HCT116 (cell line): Measurements from ENCODE around the gene HIVEP1. TPM values are rescaled to one million over a fixed set of nuclear protein-coding genes. Genes with fewer than 3 reads are reported as not detected.

Source experiments
- ATAC-seq: fragments of 200-7000 bp; cut with Tn5 transposase; 2 replicates; pipeline ENCODE4 v1.9.1; 2020; ENCODE audit warnings: mild to moderate bottlenecking, moderate library complexity
- BruUV-seq: library from RNA; stranded (reverse); fragments of 400-500 nt; replicated peaks from 2 replicates; lab custom pipeline; 2021; lab: Mats Ljungman, UMichigan
- CTCF ChIA-PET: fragments of 300-600 bp; sonication (Branson Sonifier 250); formaldehyde crosslinking; loops from one replicate; lab custom pipeline; 2021; ENCODE audit warnings: antibody characterized with exemption; lab: Charles Lee
- POLR2A ChIA-PET: fragments of 300-600, 350-600 bp; sonication (Branson Sonifier 250); formaldehyde crosslinking; loops from one replicate; lab custom pipeline; 2021; ENCODE audit warnings: antibody characterized with exemption; lab: Charles Lee
- RAD21 ChIA-PET, 2 experiments: fragments of 300-600 bp; sonication (Branson Sonifier 250); formaldehyde crosslinking; loops; one replicate each; lab custom pipeline; 2023; ENCODE audit warnings: low total read pairs in 2 of 2; ENCODE audit not compliant: uncharacterized antibody in 2 of 2, unreplicated experiment in 2 of 2, low non-redundant PET in 1 of 2; lab: Charles Lee
- DNase-seq: peaks from one replicate; pipeline ENCODE4 v3.0.0-alpha.2; 2010; ENCODE audit warnings: low read depth, low spot score
- H2AFZ ChIP-seq: fragments of 200-600 bp; shearing (Covaris generic), sonication (generic); 2 replicates; pipeline ENCODE4 v1.6.1; 2017; ENCODE audit warnings: low read depth, mixed run types, mixed read lengths, antibody characterized with exemption, low read length; ENCODE audit not compliant: poor library complexity, severe bottlenecking
- H3K27ac ChIP-seq: 2 replicates; pipeline ENCODE4 v1.5.1; 2012; ENCODE audit warnings: low read depth, low read length
- H3K27me3 ChIP-seq: fragments of 200-600 bp; sonication (generic); 2 replicates; pipeline ENCODE4 v1.6.1; 2016; ENCODE audit warnings: mixed run types, low read length, mixed read lengths; ENCODE audit not compliant: insufficient read depth
- H3K36me3 ChIP-seq, 2 experiments: fragments of 200-500 bp in 1 of 2; fragments of 200-600 bp in 1 of 2; sonication (Bioruptor generic) in 1 of 2; sonication (generic) in 1 of 2; 2 replicates each; pipeline versions ENCODE4 v1.5.1 to v1.6.1; 2014 to 2016; ENCODE audit warnings: low read length in 2 of 2, inconsistent platforms in 1 of 2, mixed read lengths in 1 of 2, mixed run types in 1 of 2; ENCODE audit not compliant: insufficient read depth in 2 of 2, control insufficient read depth in 1 of 2
- H3K4me1 ChIP-seq, 2 experiments: fragments of 200-600 bp in 1 of 2; sonication (generic) in 1 of 2; 2 replicates each; pipeline versions ENCODE4 v1.5.1 to v1.6.1; 2012 to 2017; ENCODE audit warnings: low read length in 2 of 2, inconsistent platforms in 1 of 2, mild to moderate bottlenecking in 1 of 2, mixed read lengths in 1 of 2, mixed run types in 1 of 2, moderate library complexity in 1 of 2; ENCODE audit not compliant: insufficient read depth in 2 of 2, control insufficient read depth in 1 of 2
- H3K4me2 ChIP-seq: fragments of 200-600 bp; sonication (generic); 2 replicates; pipeline ENCODE4 v1.6.1; 2017; ENCODE audit warnings: mixed run types, low read length, mixed read lengths
- H3K4me3 ChIP-seq, 2 experiments: fragments of 200-600 bp in 1 of 2; sonication (generic) in 1 of 2; replicated peaks in 1 of 2; 2 replicates each; pipeline ENCODE4 v1.5.1; 2011 to 2016; ENCODE audit warnings: low read length in 2 of 2, control low read depth in 1 of 2, low read depth in 1 of 2, mild to moderate bottlenecking in 1 of 2, mixed read lengths in 1 of 2, mixed run types in 1 of 2
- H3K79me2 ChIP-seq: fragments of 200-600 bp; sonication (generic); 2 replicates; pipeline ENCODE4 v1.6.1; 2017; ENCODE audit warnings: mild to moderate bottlenecking, mixed run types, low read length, moderate library complexity, mixed read lengths; ENCODE audit not compliant: insufficient read depth
- H3K9ac ChIP-seq: fragments of 200-600 bp; sonication (generic); 2 replicates; pipeline ENCODE4 v1.6.1; 2016; ENCODE audit warnings: low read length, mixed read lengths
- H3K9me2 ChIP-seq: fragments of 200-600 bp; sonication (generic), shearing (Covaris generic); 2 replicates; pipeline ENCODE4 v1.6.1; 2017; ENCODE audit warnings: mixed run types, mild to moderate bottlenecking, moderate library complexity; ENCODE audit not compliant: insufficient read depth
- H3K9me3 ChIP-seq, 2 experiments: fragments of 200-500 bp in 1 of 2; fragments of 200-600 bp in 1 of 2; sonication (Bioruptor generic) in 1 of 2; sonication (generic) in 1 of 2; 2 replicates each; pipeline ENCODE4 v1.6.1; 2014 to 2017; ENCODE audit warnings: low read length in 2 of 2, mixed read lengths in 2 of 2, inconsistent platforms in 1 of 2, low read depth in 1 of 2, mild to moderate bottlenecking in 1 of 2, mixed run types in 1 of 2, moderate library complexity in 1 of 2; ENCODE audit not compliant: control insufficient read depth in 1 of 2, insufficient read depth in 1 of 2
- H4K20me1 ChIP-seq: fragments of 200-600 bp; sonication (generic), shearing (Covaris generic); 2 replicates; pipeline ENCODE4 v1.6.1; 2017; ENCODE audit warnings: mixed run types, mild to moderate bottlenecking, moderate library complexity; ENCODE audit not compliant: insufficient read depth
- ATF3 ChIP-seq: IDR thresholded peaks from 2 replicates; pipeline ENCODE4 v1.6.1; 2012
- CBX3 ChIP-seq: IDR thresholded peaks from 2 replicates; pipeline ENCODE4 v1.6.1; 2012; ENCODE audit warnings: low read depth
- CEBPB ChIP-seq: IDR thresholded peaks from 2 replicates; pipeline ENCODE4 v1.6.1; 2012; ENCODE audit warnings: low read depth
- CTCF ChIP-seq, 3 experiments: fragments of 200-600 bp in 1 of 3; sonication (generic) in 1 of 3; IDR thresholded peaks in 2 of 3; conservative IDR thresholded peaks in 1 of 3; 2 replicates each; pipeline ENCODE4 v1.5.1; 2012 to 2017; ENCODE audit warnings: low read depth in 2 of 3, low read length in 2 of 3, antibody characterized with exemption in 1 of 3, borderline replicate concordance in 1 of 3, control low read depth in 1 of 3, mild to moderate bottlenecking in 1 of 3, mixed read lengths in 1 of 3, mixed run types in 1 of 3, moderate library complexity in 1 of 3; ENCODE audit not compliant: insufficient read depth in 1 of 3
- EGR1 ChIP-seq: IDR thresholded peaks from 2 replicates; pipeline ENCODE4 v1.6.1; 2012; ENCODE audit warnings: low read depth
- ELF1 ChIP-seq: IDR thresholded peaks from 2 replicates; pipeline ENCODE4 v1.6.1; 2012; ENCODE audit warnings: low read depth, borderline replicate concordance
- EZH2phosphoT487 ChIP-seq: fragments of 200-600 bp; IDR thresholded peaks from 2 replicates; pipeline ENCODE4 v1.6.1; 2018; ENCODE audit warnings: antibody characterized with exemption, borderline replicate concordance
- JUND ChIP-seq: IDR thresholded peaks from 2 replicates; pipeline ENCODE4 v1.6.1; 2012
- POLR2A ChIP-seq: IDR thresholded peaks from 2 replicates; pipeline ENCODE4 v1.7.0; 2011; ENCODE audit warnings: borderline replicate concordance; ENCODE audit not compliant: insufficient read depth, insufficient read length; ENCODE audit errors: extremely low read depth
- POLR2AphosphoS5 ChIP-seq: IDR thresholded peaks from 2 replicates; pipeline ENCODE4 v1.6.1; 2011; ENCODE audit warnings: mild to moderate bottlenecking, low read depth, low read length, moderate library complexity
- REST ChIP-seq: IDR thresholded peaks from 2 replicates; pipeline ENCODE4 v1.6.1; 2012; ENCODE audit warnings: low read depth
- SIN3A ChIP-seq: IDR thresholded peaks from 2 replicates; pipeline ENCODE4 v1.6.1; 2012; ENCODE audit warnings: low read depth
- SP1 ChIP-seq: IDR thresholded peaks from 2 replicates; pipeline ENCODE4 v1.6.1; 2012; ENCODE audit warnings: low read depth
- SRF ChIP-seq: IDR thresholded peaks from 2 replicates; pipeline ENCODE4 v1.6.1; 2012; ENCODE audit warnings: low read depth
- TCF7L2 ChIP-seq: IDR thresholded peaks from 2 replicates; pipeline ENCODE4 v1.7.0; 2011; ENCODE audit warnings: borderline replicate concordance, inconsistent platforms; ENCODE audit not compliant: insufficient read depth, insufficient read length; ENCODE audit errors: extremely low read depth
- YY1 ChIP-seq: IDR thresholded peaks from 2 replicates; pipeline ENCODE4 v1.6.1; 2011; ENCODE audit warnings: low read length, low read depth, moderate library complexity, mild to moderate bottlenecking; ENCODE audit not compliant: insufficient replicate concordance; ENCODE audit errors: extremely low read depth
- ZBTB33 ChIP-seq: IDR thresholded peaks from 2 replicates; pipeline ENCODE4 v1.6.1; 2011; ENCODE audit warnings: mild to moderate bottlenecking, low read length, moderate library complexity; ENCODE audit not compliant: insufficient replicate concordance; ENCODE audit errors: extremely low read depth
- ZFX ChIP-seq: fragments of 450-650 bp; IDR thresholded peaks from 2 replicates; pipeline ENCODE4 v1.6.1; 2017
- ZNF274 ChIP-seq: fragments of 200-500 bp; sonication (Bioruptor generic); IDR thresholded peaks from 2 replicates; pipeline ENCODE4 v1.6.1; 2014; ENCODE audit warnings: mild to moderate bottlenecking, low read depth, low read length, inconsistent platforms
- intact Hi-C: fragments of 100-400 bp; cut with micrococcal nuclease; formaldehyde crosslinking; loops from 2 replicates; pipeline ENCODE4 v1.10.0; 2022
- total RNA-seq: library from RNA; stranded (reverse); gene quantifications from one replicate; pipeline ENCODE4 v1.2.1, GENCODE V29; 2021; ENCODE audit not compliant: unreplicated experiment

The HIVEP1 gene
- total RNA-seq, 1 experiment from 2014 or later, result 11.2 TPM

GRCh38 chr6:12134991-12135390, 122.9 kb downstream of the HIVEP1 start (continued):
- no peak for TF ChIP-seq POLR2A
- TF ChIP-seq JUND, result no peak
- no peak for TF ChIP-seq SRF
- TF ChIP-seq POLR2AphosphoS5, result no peak
- no peak for TF ChIP-seq SP1

- Histone ChIP-seq H3K27ac (no peak overlapping the region), H3K9ac (no peak overlapping the region), H3K79me2 (no peaks in the 10 kb centered on the region), H3K4me3 (no peak overlapping the region), H3K36me3 (no peaks in the 10 kb centered on the region), H2AFZ (no peak overlapping the region), H4K20me1 (no peaks in the 10 kb centered on the region), H3K27me3 (no peaks in the 10 kb centered on the region), H3K4me2 (no peak overlapping the region), H3K9me2 (no peaks in the 10 kb centered on the region), H3K4me1 (peaks cover 0 to 2% of the 10 kb centered on the region in 2 experiments; a peak in 1 of 4 replicates), H3K9me3 (no peaks in the 10 kb centered on the region)
- CTCF ChIA-PET, result no interaction called here
- BruUV-seq, result no TSS peak
- POLR2A ChIA-PET, result no interaction called here
- DNase-seq (no peak), ATAC-seq (no peak)
- intact Hi-C loops, result no loop called here
- RAD21 ChIA-PET, result no interaction called here
- TF ChIP-seq ZBTB33 (no peak), EGR1 (no peak), REST (no peak), SP1 (no peak), CTCF (IDR thresholded peaks at IDR 0.05 in 2 of 3, conservative IDR thresholded peaks at IDR 0.05 in 1 of 3; ENCODE audit: borderline replicate concordance in 1 of 3, insufficient read depth in 1 of 3, low read depth in 2 of 3, low read length in 2 of 3) (no peak), ZFX (no peak), EZH2phosphoT487 (no peak), SRF (no peak), TCF7L2 (no peak), ZNF274 (no peak), CBX3 (no peak), ATF3 (no peak), ELF1 (no peak), SIN3A (no peak), POLR2A (no peak), JUND (no peak), YY1 (no peak), CEBPB (no peak)
These were observed 124.8 kb downstream of the HIVEP1 start for GRCh38 chr6:12136905-12137304.
